ENCODE data around the gene FANCB.

- TF ChIP-seq CTCF (IDR thresholded peaks at IDR 0.05), result no peak
- TF ChIP-seq EZH2 (IDR thresholded peaks at IDR 0.05; ENCODE audit: borderline replicate concordance, insufficient read depth, low read depth, low read length, poor library complexity, severe bottlenecking), result no peak
These were observed 47.3 kb upstream of the FANCB start for GRCh38 chrX:14920196-14920595.
